Ovary (tissue), 3 donors: Measurements from ENCODE around the gene DCAF15.

Source experiments
- POLR2A ChIP-seq: fragments of 450-650 bp; IDR thresholded peaks from one replicate; pipeline ENCODE4 v1.6.1; 2017; ENCODE audit warnings: antibody characterized with exemption, mild to moderate bottlenecking, moderate library complexity
- TF ChIP-seq, protein P1 (sequence below), 3 donors: fragments of 450-650 bp in 2 of 3; fragments of 200-600 bp in 1 of 3; IDR thresholded peaks; one replicate each; pipeline versions ENCODE4 v1.5.1 to v1.8.0; 2016 to 2022; ENCODE audit warnings: antibody characterized with exemption in 3 of 3, mild to moderate bottlenecking in 1 of 3
- donor health status: DM: no; HTN: no; CAD: no.

DNA sequence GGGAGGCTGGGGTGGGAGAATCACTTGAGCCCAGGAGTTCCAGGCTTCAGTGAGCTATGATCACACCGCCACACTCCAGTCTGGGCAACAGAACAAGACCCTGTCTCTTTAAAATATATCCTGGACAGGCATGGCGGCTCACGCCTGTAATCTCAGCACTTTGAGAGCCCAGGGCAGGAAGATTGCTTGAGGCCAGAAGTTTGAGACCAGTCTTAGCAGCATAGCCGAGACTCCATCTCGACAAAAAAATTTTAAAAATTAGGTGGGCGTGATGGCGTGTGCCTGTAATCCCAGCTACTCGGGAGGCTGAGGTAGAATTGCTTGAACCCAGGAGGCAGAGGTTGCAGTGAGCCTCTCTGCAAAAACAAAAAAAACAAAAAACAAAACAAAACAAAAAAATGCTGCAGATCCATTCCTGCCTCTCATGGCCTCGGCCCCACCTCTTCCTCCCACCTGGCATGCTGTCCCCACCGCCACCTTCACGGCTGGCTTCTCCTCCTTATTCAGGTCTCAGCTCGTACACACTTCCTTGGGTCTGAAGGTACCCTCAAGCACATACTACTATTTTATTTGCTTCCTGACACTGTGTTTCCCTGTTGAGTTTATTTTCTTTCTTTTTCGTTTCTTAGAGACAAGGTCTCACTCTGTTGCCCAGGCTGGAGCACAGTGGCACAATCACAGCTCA lies 48.5 kb downstream of the DCAF15 start:
- TF ChIP-seq, protein P1, sequence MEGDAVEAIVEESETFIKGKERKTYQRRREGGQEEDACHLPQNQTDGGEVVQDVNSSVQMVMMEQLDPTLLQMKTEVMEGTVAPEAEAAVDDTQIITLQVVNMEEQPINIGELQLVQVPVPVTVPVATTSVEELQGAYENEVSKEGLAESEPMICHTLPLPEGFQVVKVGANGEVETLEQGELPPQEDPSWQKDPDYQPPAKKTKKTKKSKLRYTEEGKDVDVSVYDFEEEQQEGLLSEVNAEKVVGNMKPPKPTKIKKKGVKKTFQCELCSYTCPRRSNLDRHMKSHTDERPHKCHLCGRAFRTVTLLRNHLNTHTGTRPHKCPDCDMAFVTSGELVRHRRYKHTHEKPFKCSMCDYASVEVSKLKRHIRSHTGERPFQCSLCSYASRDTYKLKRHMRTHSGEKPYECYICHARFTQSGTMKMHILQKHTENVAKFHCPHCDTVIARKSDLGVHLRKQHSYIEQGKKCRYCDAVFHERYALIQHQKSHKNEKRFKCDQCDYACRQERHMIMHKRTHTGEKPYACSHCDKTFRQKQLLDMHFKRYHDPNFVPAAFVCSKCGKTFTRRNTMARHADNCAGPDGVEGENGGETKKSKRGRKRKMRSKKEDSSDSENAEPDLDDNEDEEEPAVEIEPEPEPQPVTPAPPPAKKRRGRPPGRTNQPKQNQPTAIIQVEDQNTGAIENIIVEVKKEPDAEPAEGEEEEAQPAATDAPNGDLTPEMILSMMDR (IDR thresholded peaks at IDR 0.05), result no peak
- no peak for TF ChIP-seq POLR2A
